DOHH2 (cell line): ENCODE measurements around the gene FFAR4.

Experiments used
- H3F3A ChIP-seq: fragments of 200-600 bp; sonication (generic), shearing (Covaris generic); 2 replicates; pipeline ENCODE4 v1.6.0; 2016; ENCODE audit warnings: antibody characterized with exemption, mild to moderate bottlenecking; ENCODE audit not compliant: control insufficient read depth, insufficient read depth
- H3K27ac ChIP-seq: fragments of 200-600 bp; sonication (generic); 2 replicates; pipeline ENCODE4 v1.5.1; 2014; ENCODE audit warnings: low read depth, mild to moderate bottlenecking, low read length, moderate library complexity
- H3K27me3 ChIP-seq: fragments of 200-600 bp; sonication (generic); 2 replicates; pipeline ENCODE4 v1.6.1; 2014; ENCODE audit warnings: mild to moderate bottlenecking, low read length, mixed read lengths; ENCODE audit not compliant: control insufficient read depth
- H3K36me3 ChIP-seq: fragments of 200-600 bp; sonication (generic); 2 replicates; pipeline ENCODE4 v1.6.1; 2014; ENCODE audit warnings: mild to moderate bottlenecking, low read length, moderate library complexity, mixed read lengths; ENCODE audit not compliant: control insufficient read depth
- H3K4me1 ChIP-seq: fragments of 200-600 bp; sonication (generic); 2 replicates; pipeline ENCODE4 v1.6.1; 2014; ENCODE audit warnings: mild to moderate bottlenecking, low read length, mixed read lengths; ENCODE audit not compliant: control insufficient read depth
- H3K4me2 ChIP-seq: fragments of 200-600 bp; sonication (generic); 2 replicates; pipeline ENCODE4 v1.6.0; 2014; ENCODE audit warnings: mild to moderate bottlenecking, low read length, moderate library complexity
- H3K4me3 ChIP-seq: fragments of 200-600 bp; sonication (generic); 2 replicates; pipeline ENCODE4 v1.5.1; 2014; ENCODE audit warnings: mild to moderate bottlenecking, low read length, mixed read lengths
- H3K79me2 ChIP-seq: fragments of 200-600 bp; sonication (generic); 2 replicates; pipeline ENCODE4 v1.6.1; 2014; ENCODE audit warnings: mild to moderate bottlenecking, low read length, mixed read lengths; ENCODE audit not compliant: control insufficient read depth
- H3K9me2 ChIP-seq: fragments of 200-600 bp; sonication (generic); replicated peaks from 2 replicates; pipeline ENCODE4 v1.6.1; 2014; ENCODE audit warnings: mild to moderate bottlenecking, low read length, mixed read lengths; ENCODE audit not compliant: control insufficient read depth
- H3K9me3 ChIP-seq: fragments of 200-600 bp; sonication (generic); 2 replicates; pipeline ENCODE4 v1.6.1; 2014; ENCODE audit warnings: antibody characterized with exemption, low read length, mixed read lengths; ENCODE audit not compliant: control insufficient read depth, insufficient read depth
- H4K20me1 ChIP-seq: fragments of 200-600 bp; sonication (generic); 2 replicates; pipeline ENCODE4 v1.6.0; 2014; ENCODE audit warnings: low read depth, mild to moderate bottlenecking, antibody characterized with exemption, low read length, moderate library complexity; ENCODE audit not compliant: control insufficient read depth, insufficient read depth
- EZH2phosphoT487 ChIP-seq: fragments of 200-600 bp; sonication (generic); IDR thresholded peaks from 2 replicates; pipeline ENCODE4 v1.6.1; 2017; ENCODE audit warnings: borderline replicate concordance, mild to moderate bottlenecking, antibody characterized with exemption, low read length, moderate library complexity, mixed read lengths
- TF ChIP-seq, protein P1 (sequence below): fragments of 200-600 bp; sonication (generic); IDR thresholded peaks from one replicate; pipeline ENCODE4 v1.5.1; 2014; ENCODE audit warnings: antibody characterized with exemption, mild to moderate bottlenecking, low read depth, low read length; ENCODE audit not compliant: poor library complexity, severe bottlenecking

The FFAR4 gene

DNA sequence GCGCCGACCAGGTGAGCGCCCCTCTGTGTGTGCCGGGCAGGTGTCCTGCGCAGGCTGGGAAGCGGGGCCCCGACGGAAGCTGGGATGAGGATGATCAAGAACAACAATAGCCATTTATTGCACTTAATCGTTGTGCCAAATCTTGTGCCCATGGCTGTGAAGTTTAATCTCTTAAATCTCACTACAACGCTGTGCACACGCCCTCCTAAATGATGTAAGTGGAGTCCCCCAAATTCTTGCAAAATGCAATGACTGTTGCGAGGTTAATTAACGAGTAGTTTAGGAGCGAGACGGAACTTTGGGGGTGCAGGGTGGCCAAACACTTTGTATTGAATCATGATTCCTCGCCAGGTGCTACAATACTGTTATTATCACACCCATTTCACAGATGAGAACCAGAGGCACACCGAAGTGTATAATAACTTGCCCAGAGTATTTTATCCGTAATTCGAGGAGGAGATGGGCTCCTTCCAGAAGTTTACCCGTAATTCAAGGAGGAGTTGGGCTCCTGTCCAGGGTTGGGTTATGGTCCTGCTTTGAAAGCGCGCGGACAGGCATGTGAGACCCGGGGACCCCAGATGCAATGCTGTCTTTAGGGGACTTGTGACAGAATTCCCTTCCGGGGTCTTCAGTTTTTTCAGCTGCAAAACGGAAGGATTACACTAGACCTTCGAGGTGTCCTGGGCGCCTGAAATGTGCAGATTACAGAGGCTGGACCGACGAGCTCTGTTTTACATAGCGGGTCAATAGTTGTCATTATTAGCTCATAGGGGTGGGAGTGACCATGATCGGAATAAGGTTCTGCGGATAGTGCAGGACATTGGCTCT is 1.0 kb downstream of the FFAR4 start:
- no peak overlapping the region for H3K27ac ChIP-seq
- H3K4me2 ChIP-seq = no peak overlapping the region
- H4K20me1 ChIP-seq = no peaks in the 10 kb centered on the region
- no peaks in the 10 kb centered on the region for H3K4me1 ChIP-seq
- no peaks in the 10 kb centered on the region for H3K9me3 ChIP-seq
- no peak for TF ChIP-seq EZH2phosphoT487
- TF ChIP-seq, protein P1, sequence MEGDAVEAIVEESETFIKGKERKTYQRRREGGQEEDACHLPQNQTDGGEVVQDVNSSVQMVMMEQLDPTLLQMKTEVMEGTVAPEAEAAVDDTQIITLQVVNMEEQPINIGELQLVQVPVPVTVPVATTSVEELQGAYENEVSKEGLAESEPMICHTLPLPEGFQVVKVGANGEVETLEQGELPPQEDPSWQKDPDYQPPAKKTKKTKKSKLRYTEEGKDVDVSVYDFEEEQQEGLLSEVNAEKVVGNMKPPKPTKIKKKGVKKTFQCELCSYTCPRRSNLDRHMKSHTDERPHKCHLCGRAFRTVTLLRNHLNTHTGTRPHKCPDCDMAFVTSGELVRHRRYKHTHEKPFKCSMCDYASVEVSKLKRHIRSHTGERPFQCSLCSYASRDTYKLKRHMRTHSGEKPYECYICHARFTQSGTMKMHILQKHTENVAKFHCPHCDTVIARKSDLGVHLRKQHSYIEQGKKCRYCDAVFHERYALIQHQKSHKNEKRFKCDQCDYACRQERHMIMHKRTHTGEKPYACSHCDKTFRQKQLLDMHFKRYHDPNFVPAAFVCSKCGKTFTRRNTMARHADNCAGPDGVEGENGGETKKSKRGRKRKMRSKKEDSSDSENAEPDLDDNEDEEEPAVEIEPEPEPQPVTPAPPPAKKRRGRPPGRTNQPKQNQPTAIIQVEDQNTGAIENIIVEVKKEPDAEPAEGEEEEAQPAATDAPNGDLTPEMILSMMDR = no peak
- no peaks in the 10 kb centered on the region for H3K79me2 ChIP-seq
- no peak overlapping the region for H3K4me3 ChIP-seq
- H3F3A ChIP-seq = no peaks in the 10 kb centered on the region
- H3K27me3 ChIP-seq = peaks cover 5% of the 10 kb centered on the region; the same call in 1 of the 2 replicates
- H3K9me2 ChIP-seq = no peaks in the 10 kb centered on the region
- H3K36me3 ChIP-seq = no peaks in the 10 kb centered on the region

DNA sequence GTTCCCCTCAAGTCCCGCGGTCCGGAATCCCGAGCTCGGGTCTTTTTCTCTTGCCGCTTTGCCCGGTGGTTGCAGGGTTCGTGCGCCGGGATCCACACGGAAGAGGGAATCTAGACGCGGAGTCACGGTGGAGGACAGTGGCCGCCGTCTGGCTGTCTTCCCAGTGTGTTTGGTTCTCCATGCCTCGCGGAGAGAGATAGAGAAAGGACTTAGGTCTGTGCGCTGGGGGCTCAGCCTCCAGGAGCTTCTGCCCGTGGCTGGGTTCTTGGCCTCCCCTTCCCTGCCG is 1.6 kb downstream of the FFAR4 start:
- Histone ChIP-seq H3K4me2 (no peak overlapping the region), H3K9me2 (no peaks in the 10 kb centered on the region), H3K27me3 (0 out of 2 replicates have a peak, but pooled peaks cover 4% of the 10 kb centered on the region), H3K9me3 (no peaks in the 10 kb centered on the region), H3F3A (no peaks in the 10 kb centered on the region), H3K27ac (no peak overlapping the region), H3K4me1 (no peaks in the 10 kb centered on the region), H4K20me1 (no peaks in the 10 kb centered on the region), H3K79me2 (no peaks in the 10 kb centered on the region), H3K4me3 (no peak overlapping the region), H3K36me3 (no peaks in the 10 kb centered on the region)
- TF ChIP-seq, protein P1 = no peak
- TF ChIP-seq EZH2phosphoT487 = no peak

DNA sequence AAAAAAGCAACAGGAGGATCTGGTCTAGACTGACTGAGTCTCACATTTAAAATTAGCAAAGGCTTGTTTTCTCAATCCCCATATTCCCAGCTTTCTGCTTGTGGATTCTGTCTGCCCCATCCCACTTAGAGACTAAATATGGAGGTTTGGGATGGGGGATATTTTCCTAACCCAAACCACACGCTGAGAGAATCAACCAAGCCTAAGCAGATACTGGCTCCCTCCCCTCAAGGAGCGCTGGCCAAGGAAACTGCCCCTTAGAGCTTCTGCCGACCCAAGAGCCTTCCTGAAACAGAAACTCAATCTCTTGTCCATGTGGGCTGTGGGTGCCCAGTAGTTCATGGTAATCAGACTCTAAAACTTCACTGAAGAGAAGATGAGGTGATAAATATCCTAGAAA is 3.9 kb downstream of the FFAR4 start:
- H3K79me2 ChIP-seq = no peaks in the 10 kb centered on the region
- H3K9me3 ChIP-seq = no peaks in the 10 kb centered on the region
- H3K4me2 ChIP-seq = no peak overlapping the region
- peaks cover 9% of the 10 kb centered on the region; the same call in 1 of the 2 replicates for H3K27me3 ChIP-seq
- H3K4me3 ChIP-seq = no peak overlapping the region
- no peaks in the 10 kb centered on the region for H3K4me1 ChIP-seq
- H3K9me2 ChIP-seq = no peaks in the 10 kb centered on the region
- H4K20me1 ChIP-seq = no peaks in the 10 kb centered on the region
- TF ChIP-seq, protein P1 = no peak
- no peak for TF ChIP-seq EZH2phosphoT487
- H3F3A ChIP-seq = no peaks in the 10 kb centered on the region
- H3K27ac ChIP-seq = no peak overlapping the region
- H3K36me3 ChIP-seq = no peaks in the 10 kb centered on the region
